GM18517 (cell line): ENCODE data around the gene GRAMD4.

Source experiments
- ATAC-seq: cut with Tn5 transposase; IDR thresholded peaks from one replicate; pipeline ENCODE4 v1.9.1; 2021; ENCODE audit warnings: mild to moderate bottlenecking, moderate library complexity; ENCODE audit not compliant: unreplicated experiment

Gene GRAMD4

GRCh38 chr22:46682011-46682731 is 62.0 kb downstream of the GRAMD4 start:
- ATAC-seq: no peak

GRCh38 chr22:46684706-46685105 is 64.5 kb downstream of the GRAMD4 start:
- ATAC-seq: no peak

GRCh38 chr22:46686221-46687047 is 66.2 kb downstream of the GRAMD4 start:
- no peak for ATAC-seq

- ATAC-seq: no peak
Measured at GRCh38 chr22:46687048-46687444, 66.9 kb downstream of the GRAMD4 start.

- ATAC-seq: no peak
Measured at GRCh38 chr22:46687460-46687859, 67.3 kb downstream of the GRAMD4 start.

GRCh38 chr22:46688949-46689348 is 68.8 kb downstream of the GRAMD4 start:
- ATAC-seq: no peak

GRCh38 chr22:46690146-46690545 is 70.0 kb downstream of the GRAMD4 start:
- no peak for ATAC-seq

- ATAC-seq: no peak
Measured at GRCh38 chr22:46691571-46691970, 71.4 kb downstream of the GRAMD4 start.

GRCh38 chr22:46693634-46694415 is 73.6 kb downstream of the GRAMD4 start:
- no peak for ATAC-seq

- no peak for ATAC-seq
Measured at GRCh38 chr22:46694416-46695170, 74.4 kb downstream of the GRAMD4 start.

GRCh38 chr22:46695346-46696228 is 75.4 kb downstream of the GRAMD4 start:
- no peak for ATAC-seq

GRCh38 chr22:46696229-46696518 is 76.0 kb downstream of the GRAMD4 start:
- ATAC-seq: no peak

GRCh38 chr22:46696614-46697013 is 76.4 kb downstream of the GRAMD4 start:
- ATAC-seq: no peak

GRCh38 chr22:46697811-46698515 is 77.8 kb downstream of the GRAMD4 start:
- ATAC-seq: no peak

- no peak for ATAC-seq
Measured at GRCh38 chr22:46699091-46699490, 78.9 kb downstream of the GRAMD4 start.

- no peak for ATAC-seq
Measured at GRCh38 chr22:46701262-46701661, 81.1 kb downstream of the GRAMD4 start.

- no peak for ATAC-seq
Measured at GRCh38 chr22:46703171-46703995, 83.2 kb downstream of the GRAMD4 start.

- ATAC-seq: no peak
Measured at GRCh38 chr22:46703996-46704370, 83.8 kb downstream of the GRAMD4 start.

- no peak for ATAC-seq
Measured at GRCh38 chr22:46706060-46706459, 85.9 kb downstream of the GRAMD4 start.
